WTC11 (cell line): ENCODE results near the gene IGSF9B.

ENCODE experiments used
- AFF4 ChIP-seq: sonication (generic); formaldehyde crosslinking; IDR thresholded peaks from 2 replicates; pipeline ENCODE4 v1.8.1; 2023; ENCODE audit warnings: mild to moderate bottlenecking, missing genetic modification reagents, borderline replicate concordance
- CTCF ChIP-seq: fragments of 200-600 bp; IDR thresholded peaks from 2 replicates; pipeline ENCODE4 v1.8.0; 2022; ENCODE audit warnings: antibody characterized with exemption
- FOXJ3 ChIP-seq: sonication (generic); formaldehyde crosslinking; IDR thresholded peaks from 2 replicates; pipeline ENCODE4 v1.9.0; 2021; ENCODE audit warnings: missing genetic modification reagents, mild to moderate bottlenecking, borderline replicate concordance
- GABPB1 ChIP-seq: sonication (generic); formaldehyde crosslinking; IDR thresholded peaks from 2 replicates; pipeline ENCODE4 v1.8.1; 2023; ENCODE audit warnings: mild to moderate bottlenecking, missing genetic modification reagents
- IRF1 ChIP-seq: sonication (generic); formaldehyde crosslinking; IDR thresholded peaks from 2 replicates; pipeline ENCODE4 v1.8.0; 2023; ENCODE audit warnings: missing genetic modification reagents
- MAX ChIP-seq: sonication (generic); formaldehyde crosslinking; IDR thresholded peaks from 2 replicates; pipeline ENCODE4 v1.8.0; 2022; ENCODE audit warnings: mild to moderate bottlenecking, missing genetic modification reagents
- NR2C2 ChIP-seq: sonication (generic); formaldehyde crosslinking; IDR thresholded peaks from 2 replicates; pipeline ENCODE4 v1.8.0; 2022; ENCODE audit warnings: mild to moderate bottlenecking, missing genetic modification reagents
- SP1 ChIP-seq: sonication (generic); formaldehyde crosslinking; conservative IDR thresholded peaks from 2 replicates; pipeline ENCODE4 v1.8.1; 2022; ENCODE audit warnings: missing genetic modification reagents
- TEAD1 ChIP-seq: sonication (generic); formaldehyde crosslinking; IDR thresholded peaks from 2 replicates; pipeline ENCODE4 v1.8.0; 2022; ENCODE audit warnings: mild to moderate bottlenecking, missing genetic modification reagents
- USF2 ChIP-seq: sonication (generic); formaldehyde crosslinking; IDR thresholded peaks from 2 replicates; pipeline ENCODE4 v1.8.1; 2023; ENCODE audit warnings: mild to moderate bottlenecking, missing genetic modification reagents, moderate library complexity
- ZBTB21 ChIP-seq: sonication (generic); formaldehyde crosslinking; IDR thresholded peaks from 2 replicates; pipeline ENCODE4 v1.8.1; 2023; ENCODE audit warnings: mild to moderate bottlenecking, missing genetic modification reagents, borderline replicate concordance
- ZBTB43 ChIP-seq: sonication (generic); formaldehyde crosslinking; IDR thresholded peaks from 2 replicates; pipeline ENCODE4 v1.8.1; 2023; ENCODE audit warnings: mild to moderate bottlenecking, missing genetic modification reagents
- ZNF416 ChIP-seq: fragments of 250-450 bp; sonication (Bioruptor Pico); IDR thresholded peaks from 2 replicates; pipeline ENCODE4 v1.9.0; 2021; ENCODE audit warnings: mild to moderate bottlenecking, inconsistent platforms

- TF ChIP-seq CTCF: no peak
- TF ChIP-seq ZBTB43: no peak
- TF ChIP-seq IRF1: no peak
- no peak for TF ChIP-seq MAX
- no peak for TF ChIP-seq AFF4
- no peak for TF ChIP-seq FOXJ3 (CRISPR knock-in tag)
- no peak for TF ChIP-seq GABPB1
- no peak for TF ChIP-seq ZBTB21 (CRISPR knock-in tag)
- no peak for TF ChIP-seq NR2C2 (CRISPR knock-in tag)
- no peak for TF ChIP-seq SP1 (CRISPR knock-in tag)
- TF ChIP-seq USF2 (CRISPR knock-in tag): no peak
- no peak for TF ChIP-seq ZNF416
- TF ChIP-seq TEAD1 (CRISPR knock-in tag): no peak
These were observed 46.7 kb downstream of the IGSF9B start for GRCh38 chr11:133910101-133910500.
